Kidney epithelial cell (primary cell): ENCODE measurements around the gene BIRC7. TPM values are rescaled to one million over a fixed set of nuclear protein-coding genes. Genes with fewer than 3 reads are reported as not detected.

Experiments used
- DNase-seq: peaks from one replicate; pipeline ENCODE4 v3.0.0-alpha.2; 2010; ENCODE audit warnings: low read depth
- H3K27me3 ChIP-seq: 2 replicates; pipeline ENCODE4 v1.6.0; 2011; ENCODE audit warnings: low read length; ENCODE audit not compliant: control insufficient read depth, insufficient read depth
- H3K36me3 ChIP-seq: 2 replicates; pipeline ENCODE4 v1.5.1; 2011; ENCODE audit warnings: low read length; ENCODE audit not compliant: control insufficient read depth, insufficient read depth
- H3K4me3 ChIP-seq: 2 replicates; pipeline ENCODE4 v1.5.1; 2011; ENCODE audit warnings: low read depth, mild to moderate bottlenecking, control low read depth, low read length
- total RNA-seq: library from RNA; depleted of rRNA; stranded (reverse); fragments of >200 nt; gene quantifications from 2 replicates; pipeline ENCODE4 v1.2.3, GENCODE V29; 2015
- TF ChIP-seq, protein P1 (sequence below): IDR thresholded peaks from 2 replicates; pipeline ENCODE4 v1.5.1; 2011; ENCODE audit warnings: mild to moderate bottlenecking, moderate library complexity, low read length, control low read depth, inconsistent platforms; ENCODE audit not compliant: insufficient read depth, poor library complexity, severe bottlenecking

The BIRC7 gene
- total RNA-seq, 1 donor from 2014 or later, result 12.8 TPM

DNA sequence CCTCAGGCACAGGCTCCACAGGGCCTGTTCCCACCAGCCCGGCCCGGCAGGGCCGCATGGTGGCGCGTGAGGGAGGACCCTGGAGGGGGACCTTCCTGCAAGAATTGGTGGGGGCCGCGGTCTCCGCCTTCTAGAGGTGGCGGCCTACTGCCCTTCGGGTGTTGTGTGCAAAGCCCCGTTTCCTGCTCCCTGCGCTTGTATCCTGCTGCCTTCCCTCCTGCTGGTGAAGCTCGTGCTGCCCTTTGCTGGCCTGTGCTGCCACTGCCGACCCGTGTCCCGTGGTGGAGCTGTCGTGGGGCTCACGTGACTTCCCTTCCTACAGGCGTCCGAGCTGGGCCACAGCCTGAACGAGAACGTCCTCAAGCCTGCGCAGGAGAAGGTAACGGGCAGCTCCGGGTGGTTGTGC, 48.8 kb downstream of the BIRC7 start:
- Histone ChIP-seq H3K36me3 (peaks cover 1% of the 10 kb centered on the region), H3K27me3 (no peaks in the 10 kb centered on the region), H3K4me3 (no peak overlapping the region)
- DNase-seq, result no peak
- TF ChIP-seq, protein P1, sequence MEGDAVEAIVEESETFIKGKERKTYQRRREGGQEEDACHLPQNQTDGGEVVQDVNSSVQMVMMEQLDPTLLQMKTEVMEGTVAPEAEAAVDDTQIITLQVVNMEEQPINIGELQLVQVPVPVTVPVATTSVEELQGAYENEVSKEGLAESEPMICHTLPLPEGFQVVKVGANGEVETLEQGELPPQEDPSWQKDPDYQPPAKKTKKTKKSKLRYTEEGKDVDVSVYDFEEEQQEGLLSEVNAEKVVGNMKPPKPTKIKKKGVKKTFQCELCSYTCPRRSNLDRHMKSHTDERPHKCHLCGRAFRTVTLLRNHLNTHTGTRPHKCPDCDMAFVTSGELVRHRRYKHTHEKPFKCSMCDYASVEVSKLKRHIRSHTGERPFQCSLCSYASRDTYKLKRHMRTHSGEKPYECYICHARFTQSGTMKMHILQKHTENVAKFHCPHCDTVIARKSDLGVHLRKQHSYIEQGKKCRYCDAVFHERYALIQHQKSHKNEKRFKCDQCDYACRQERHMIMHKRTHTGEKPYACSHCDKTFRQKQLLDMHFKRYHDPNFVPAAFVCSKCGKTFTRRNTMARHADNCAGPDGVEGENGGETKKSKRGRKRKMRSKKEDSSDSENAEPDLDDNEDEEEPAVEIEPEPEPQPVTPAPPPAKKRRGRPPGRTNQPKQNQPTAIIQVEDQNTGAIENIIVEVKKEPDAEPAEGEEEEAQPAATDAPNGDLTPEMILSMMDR, result no peak

DNA sequence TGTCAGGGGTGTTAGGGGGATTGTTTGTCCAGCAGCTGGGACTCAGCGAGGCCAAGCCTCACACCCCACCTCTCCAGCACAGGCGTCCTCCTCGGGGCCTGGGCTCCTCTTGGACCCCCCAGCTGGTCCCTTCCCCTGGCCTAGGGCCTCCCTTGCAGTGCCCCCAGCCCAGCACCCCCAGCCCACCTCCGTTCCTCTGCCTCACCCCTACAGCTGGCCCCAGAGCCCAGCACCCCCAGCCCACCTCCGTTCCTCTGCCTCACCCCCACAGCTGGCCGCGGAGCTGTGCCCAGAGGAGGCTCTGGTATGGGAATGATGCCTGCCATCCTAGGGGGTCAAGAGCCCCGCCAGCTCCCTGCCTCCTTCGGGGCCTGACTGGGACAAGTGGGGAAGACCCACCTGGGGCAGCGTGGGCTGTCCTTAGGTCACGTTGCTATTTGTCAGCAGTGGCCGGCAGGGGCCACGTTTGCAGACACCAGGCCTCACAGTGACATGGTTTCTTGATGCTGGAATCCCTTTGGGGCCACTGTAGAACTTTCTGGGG, 49.3 kb downstream of the BIRC7 start:
- no peaks in the 10 kb centered on the region for H3K27me3 ChIP-seq
- peaks cover 1% of the 10 kb centered on the region for H3K36me3 ChIP-seq
- no peak for DNase-seq
- no peak overlapping the region for H3K4me3 ChIP-seq
- TF ChIP-seq, protein P1, result no peak

DNA sequence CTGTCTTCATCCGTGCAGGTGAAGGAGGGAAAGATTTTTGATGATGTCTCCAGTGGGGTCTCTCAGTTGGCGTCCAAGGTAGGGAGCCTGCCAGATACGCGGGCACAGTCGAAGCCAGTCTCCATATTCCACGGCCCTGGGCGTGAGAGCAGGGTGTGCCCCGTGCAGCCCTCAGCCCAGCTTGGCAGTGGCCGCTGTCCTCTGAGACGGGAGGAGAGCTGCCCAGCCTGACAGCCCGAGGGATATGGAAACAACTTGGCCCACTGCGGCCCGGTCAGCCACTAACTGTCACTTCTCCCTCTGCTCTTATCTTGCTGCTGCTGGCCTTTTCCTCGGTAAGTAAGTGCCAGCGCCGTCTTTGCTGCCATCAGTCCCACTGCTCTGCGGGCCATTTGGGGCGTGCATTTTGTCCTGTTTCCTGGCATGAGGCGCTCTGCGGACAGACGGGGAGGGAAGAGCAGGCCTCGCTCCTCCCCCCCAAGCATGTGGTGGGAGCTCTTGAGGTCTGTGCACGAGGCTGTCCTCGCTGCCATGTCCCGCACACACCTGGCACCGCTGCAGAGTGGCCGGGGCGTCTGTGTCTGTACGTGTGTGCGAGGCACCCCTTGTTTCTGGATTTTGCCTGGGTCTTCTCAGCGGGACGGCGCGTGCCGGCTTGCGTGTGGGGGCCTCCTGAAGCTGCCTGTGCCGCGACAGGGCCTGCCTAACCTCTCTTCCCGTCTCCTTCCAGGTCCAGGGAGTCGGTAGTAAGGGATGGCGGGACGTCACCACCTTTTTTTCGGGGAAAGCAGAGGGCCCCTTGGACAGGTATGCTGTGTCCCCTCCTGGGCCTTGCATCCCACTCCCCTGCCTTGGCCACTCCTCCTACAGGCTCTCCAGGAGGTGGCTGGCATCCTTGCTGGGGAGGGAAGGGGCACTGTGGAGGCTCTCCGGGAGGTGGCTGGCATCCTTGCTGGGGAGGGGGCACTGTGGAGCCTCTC, 50.2 kb downstream of the BIRC7 start:
- TF ChIP-seq, protein P1, result no peak
- DNase-seq, result no peak
- Histone ChIP-seq H3K4me3 (no peak overlapping the region), H3K27me3 (no peaks in the 10 kb centered on the region), H3K36me3 (peaks cover 1% of the 10 kb centered on the region)

DNA sequence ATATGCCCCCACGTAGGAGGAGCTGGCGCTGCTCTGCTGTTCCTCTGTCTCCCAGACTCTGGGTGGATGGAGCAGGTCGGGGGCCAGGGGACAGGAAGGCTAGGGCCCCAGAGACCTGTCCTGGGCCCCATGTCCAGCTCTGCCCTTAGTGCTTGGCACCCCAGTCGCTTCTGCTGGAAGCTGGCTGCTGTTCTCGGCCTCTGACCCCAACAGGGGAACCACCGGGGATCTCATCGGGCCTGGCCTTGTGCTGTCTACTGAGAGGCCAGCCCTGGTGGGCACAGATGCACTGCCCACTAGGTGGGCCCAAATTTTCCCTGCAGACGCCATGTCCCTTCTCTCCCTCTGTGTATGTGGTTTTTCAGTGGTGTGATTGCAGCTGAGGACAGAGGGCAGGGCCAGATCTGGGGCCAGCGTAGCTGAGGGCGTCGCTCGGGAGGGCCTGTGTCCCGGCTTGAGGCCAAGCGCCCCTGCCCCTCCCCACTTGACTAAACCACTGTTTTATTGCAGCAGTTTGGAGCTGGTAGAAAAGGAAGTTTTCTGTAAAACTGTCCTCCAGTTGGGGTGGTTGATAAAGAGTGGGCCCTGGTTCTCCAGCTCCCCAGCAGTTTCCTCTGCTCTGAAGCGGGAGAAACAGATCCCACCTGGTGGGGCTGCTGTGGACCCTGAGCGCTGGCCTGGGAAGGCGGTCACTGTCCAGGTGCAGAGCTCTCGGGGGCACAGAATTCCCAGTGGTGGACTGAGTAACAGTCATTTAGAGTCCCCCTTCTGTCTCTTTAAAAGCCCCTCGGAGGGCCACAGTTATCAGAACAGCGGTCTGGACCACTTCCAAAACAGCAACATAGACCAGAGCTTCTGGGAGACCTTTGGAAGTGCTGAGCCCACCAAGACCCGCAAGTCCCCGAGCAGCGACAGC, 51.3 kb downstream of the BIRC7 start:
- no peaks in the 10 kb centered on the region for H3K36me3 ChIP-seq
- TF ChIP-seq, protein P1, result no peak

DNA sequence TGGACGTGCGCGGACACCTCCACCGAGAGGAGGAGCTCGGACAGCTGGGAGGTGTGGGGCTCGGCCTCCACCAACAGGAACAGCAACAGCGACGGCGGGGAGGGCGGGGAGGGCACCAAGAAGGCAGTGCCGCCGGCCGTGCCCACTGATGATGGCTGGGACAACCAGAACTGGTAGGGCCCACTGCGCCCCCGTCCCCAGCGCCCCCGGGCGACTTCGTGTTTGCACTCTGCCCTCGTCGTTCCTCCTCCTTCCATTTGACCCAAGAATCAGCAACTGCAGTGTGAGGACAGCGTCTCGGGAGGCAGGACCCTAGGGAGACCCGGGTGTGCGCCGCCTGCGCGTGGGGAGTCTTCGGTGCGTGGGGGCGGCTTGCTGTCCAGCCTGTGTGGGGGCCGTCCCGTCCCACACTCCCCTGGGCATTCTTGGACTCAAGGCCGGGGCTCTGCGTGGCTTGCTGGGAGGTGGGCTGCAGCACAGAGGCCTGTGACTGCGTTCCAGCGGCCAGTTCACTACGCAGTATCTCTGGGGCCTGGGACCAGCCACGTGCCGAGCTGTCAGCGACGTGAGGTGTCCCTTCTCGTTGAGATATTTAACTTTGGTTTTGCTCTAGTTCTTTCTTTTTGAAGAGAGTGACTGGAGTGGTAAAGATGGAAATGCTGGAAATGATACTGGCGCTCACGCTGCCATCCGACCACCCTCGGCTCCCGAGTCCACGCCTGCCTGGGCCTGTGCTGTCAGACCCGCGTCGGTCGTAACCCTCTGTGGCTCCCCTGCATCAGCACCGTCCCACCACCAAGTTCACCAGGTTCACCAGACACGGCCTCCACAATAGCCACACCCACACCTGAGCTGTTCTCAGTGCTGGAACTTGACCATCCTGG, 52.2 kb downstream of the BIRC7 start:
- H3K36me3 ChIP-seq, result no peaks in the 10 kb centered on the region
- TF ChIP-seq, protein P1, result no peak
- no peak for DNase-seq

More for the DNA sequence above, 51.3 kb downstream of the BIRC7 start:
- DNase-seq, result no peak
- Histone ChIP-seq H3K27me3 (no peaks in the 10 kb centered on the region), H3K4me3 (no peak overlapping the region)

More for the DNA sequence above, 52.2 kb downstream of the BIRC7 start:
- Histone ChIP-seq H3K4me3 (no peak overlapping the region), H3K27me3 (no peaks in the 10 kb centered on the region)
